GM21526 (cell line): Measurements from ENCODE around the gene TMEM86B.
"Not testable (repeated sequence)": the region's sequence is repeated elsewhere in the genome, so short reads cannot be mapped to it uniquely, and the experiment has no call there.

ENCODE experiments used
- ATAC-seq: cut with Tn5 transposase; IDR thresholded peaks from one replicate; pipeline ENCODE4 v1.9.1; 2021; ENCODE audit warnings: moderate library complexity; ENCODE audit not compliant: unreplicated experiment, low FRiP score

TMEM86B gene

DNA sequence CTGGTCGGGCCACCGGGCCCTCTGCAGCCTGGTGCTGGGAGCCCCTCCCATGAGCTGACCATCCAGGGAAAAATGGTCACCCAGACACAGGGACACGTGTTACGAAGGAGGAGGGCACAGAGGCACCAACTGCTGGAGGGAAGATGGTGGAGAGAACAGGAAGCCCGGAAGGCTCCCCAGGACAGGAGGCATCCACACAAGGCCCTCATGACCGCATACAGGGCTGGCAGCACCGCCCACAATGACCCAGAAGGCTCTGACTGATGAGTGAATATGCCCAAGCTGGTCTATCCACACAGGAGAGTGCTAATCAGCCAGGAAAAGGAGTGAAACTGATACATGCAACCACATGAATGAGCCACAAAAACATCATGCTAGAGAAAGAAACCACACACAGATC is 14.0 kb upstream of the TMEM86B start:
- ATAC-seq = no peak

DNA sequence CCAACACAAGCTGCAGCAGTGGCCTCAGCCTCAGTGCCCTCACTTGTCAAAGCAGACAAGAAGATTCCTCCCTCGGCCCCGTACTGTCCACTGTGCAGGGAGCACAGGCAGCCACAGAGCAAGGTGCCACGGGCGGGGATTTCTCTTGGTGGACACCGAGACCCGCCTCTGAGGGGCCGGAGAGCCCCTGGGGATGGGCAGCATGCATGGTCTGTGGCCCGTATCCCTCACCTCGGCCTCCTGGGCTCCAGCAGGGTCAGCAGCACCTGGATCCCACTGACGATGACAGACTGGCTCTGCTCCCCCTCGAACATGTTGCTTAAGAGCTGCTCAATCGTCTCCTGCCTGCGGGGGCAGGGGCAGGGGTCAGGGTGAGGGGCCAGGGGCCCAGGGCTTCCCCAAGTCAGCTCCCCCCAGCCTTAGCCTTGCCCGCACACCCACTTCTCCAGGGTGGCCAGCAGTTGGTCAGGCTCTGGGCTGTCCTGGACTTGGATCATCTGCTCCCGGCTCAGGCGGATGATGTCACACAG is 13.4 kb upstream of the TMEM86B start:
- no peak for ATAC-seq

DNA sequence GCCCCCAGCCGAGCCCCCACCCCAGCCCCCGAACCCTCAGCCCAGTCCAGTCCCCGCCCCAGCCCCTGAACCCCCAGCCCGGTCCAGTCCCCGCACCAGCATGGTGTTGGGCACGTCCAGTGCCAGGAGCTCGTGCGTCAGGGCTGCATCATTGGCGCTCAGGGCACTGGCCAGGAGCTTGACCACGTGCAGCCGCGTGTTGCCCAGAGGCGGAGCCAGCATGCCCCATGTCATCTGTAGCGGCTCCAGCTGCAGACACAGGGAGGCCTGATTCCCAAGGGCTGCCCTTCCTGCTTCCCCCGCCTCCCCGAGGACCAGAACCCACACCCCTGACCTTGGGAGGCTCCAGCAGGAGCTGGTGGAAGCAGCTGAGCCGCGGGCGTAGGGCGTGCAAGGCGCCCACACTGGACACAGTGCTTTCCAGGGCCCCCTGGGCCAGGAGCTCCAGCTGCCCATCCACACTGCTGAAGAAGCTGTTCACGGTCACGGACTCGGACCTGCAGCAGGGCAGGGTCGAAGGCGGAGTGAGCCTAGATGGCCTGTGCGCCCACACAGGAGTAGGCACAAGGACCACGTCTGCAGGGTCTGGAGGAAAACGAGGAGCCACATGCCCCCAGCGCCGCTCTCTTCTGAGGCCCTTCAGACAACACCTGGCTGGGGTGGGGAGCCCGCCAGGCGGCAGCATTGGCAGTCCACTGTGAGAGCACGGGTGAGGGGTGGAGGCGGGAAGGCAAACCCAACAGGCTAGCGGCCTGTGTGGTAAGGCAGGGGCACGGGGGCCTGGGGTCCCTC is 12.8 kb upstream of the TMEM86B start:
- ATAC-seq = no peak

DNA sequence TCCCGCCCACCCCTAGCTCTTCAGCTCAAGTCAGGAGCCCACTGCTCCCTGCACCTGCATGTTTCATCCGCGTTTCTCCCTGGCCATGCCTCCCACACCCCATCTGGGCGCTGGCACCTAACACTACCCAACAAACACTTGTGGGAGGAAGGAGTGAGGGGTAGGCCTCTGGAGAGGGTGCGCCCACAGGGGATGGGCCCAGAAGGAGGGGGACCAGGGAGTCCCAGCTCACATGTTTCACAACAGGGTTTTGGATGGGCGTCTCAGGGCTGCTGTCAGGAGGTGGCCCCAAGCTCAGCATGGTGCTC is 12.1 kb upstream of the TMEM86B start:
- no peak for ATAC-seq

- no peak for ATAC-seq
Measured at GRCh38 chr19:55239004-55239403, 10.4 kb upstream of the TMEM86B start.

GRCh38 chr19:55238030-55238429 is 9.5 kb upstream of the TMEM86B start:
- no peak for ATAC-seq

DNA sequence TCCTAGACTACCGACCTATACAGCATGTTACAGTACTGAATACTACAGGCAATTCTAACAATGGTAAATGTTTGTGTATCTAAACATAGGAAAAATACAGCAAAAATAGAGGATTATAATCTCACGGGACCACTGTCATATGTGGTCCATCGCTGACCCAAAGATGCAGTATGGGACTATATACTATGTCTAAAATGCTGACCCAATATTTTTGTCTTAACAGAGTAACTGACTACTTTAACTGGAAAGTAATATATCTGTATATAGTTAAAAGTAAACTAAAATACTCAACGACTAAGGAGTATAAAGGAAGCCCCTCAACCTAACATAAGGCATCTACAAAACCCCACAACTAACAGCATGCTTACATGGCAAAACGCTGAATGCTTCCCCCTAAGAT is 4.4 kb upstream of the TMEM86B start:
- no peak for ATAC-seq

GRCh38 chr19:55232286-55232602 is 3.7 kb upstream of the TMEM86B start:
- ATAC-seq = no peak

DNA sequence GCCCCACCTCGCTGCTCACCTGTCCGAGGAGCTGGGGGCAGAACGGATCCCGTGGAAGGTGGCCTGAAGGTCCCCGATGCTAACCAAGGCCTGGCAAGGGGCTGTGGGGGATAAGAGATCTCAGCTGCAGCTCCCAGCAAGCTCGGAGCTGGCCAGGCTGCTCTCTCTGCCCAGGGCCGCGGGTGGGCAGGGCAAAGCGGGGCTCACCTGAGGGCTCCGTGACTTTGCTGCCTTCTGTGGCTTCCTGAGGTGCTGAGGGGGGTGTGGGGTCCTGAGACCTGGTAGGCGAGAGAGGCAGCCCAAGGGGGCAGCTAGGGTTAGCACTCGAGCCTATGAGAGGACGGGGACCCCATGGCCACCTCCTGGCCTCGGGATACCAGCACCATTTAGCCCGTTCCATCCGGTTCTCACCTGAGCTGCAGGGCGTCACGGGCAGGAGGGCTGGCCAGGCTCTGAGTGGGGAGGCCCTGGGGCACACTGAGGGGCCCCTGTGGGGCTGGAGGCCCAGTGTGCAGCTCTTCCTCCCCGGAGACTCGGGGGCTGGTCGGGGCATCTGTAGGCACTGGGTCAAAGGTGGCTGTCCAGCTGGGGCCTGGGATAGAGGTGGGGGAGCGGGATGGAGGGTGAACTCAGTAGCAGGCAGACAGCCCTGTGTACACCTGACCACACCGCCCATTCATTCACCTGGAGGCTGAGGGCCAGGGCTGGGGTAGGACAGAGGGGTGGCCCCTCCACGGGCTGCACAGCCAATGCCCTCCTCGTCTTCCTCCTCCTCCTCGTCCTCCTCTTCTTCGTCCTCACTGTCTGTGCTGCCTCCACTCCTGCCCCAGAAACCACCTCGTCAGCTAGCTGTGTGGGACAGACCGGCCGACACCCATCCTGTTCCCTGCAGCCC is 3.1 kb upstream of the TMEM86B start:
- no peak for ATAC-seq

- no peak for ATAC-seq
Measured at GRCh38 chr19:55230780-55231179, 2.2 kb upstream of the TMEM86B start.

DNA sequence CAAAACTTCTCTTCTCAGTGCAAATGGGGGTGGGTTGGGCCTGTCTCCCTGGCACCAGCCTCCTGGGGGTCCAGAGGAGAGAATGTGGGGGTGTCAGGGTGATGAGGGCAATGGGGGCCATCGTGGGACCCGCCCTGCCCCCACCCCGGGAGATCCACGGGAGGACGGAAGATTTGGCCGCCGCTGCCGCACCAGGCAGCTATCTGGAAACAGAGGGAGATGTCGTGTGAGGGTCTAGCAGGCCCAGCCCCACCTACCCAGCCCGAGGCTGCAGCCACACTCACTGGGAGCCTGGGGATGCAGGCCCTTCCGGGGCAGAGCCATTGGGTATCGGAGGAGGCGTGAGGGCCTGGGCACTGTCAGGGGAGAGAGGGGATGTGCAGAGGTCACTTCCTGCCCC is 1.8 kb upstream of the TMEM86B start:
- no peak for ATAC-seq

GRCh38 chr19:55229789-55230182 is 1.2 kb upstream of the TMEM86B start:
- ATAC-seq = no peak

DNA sequence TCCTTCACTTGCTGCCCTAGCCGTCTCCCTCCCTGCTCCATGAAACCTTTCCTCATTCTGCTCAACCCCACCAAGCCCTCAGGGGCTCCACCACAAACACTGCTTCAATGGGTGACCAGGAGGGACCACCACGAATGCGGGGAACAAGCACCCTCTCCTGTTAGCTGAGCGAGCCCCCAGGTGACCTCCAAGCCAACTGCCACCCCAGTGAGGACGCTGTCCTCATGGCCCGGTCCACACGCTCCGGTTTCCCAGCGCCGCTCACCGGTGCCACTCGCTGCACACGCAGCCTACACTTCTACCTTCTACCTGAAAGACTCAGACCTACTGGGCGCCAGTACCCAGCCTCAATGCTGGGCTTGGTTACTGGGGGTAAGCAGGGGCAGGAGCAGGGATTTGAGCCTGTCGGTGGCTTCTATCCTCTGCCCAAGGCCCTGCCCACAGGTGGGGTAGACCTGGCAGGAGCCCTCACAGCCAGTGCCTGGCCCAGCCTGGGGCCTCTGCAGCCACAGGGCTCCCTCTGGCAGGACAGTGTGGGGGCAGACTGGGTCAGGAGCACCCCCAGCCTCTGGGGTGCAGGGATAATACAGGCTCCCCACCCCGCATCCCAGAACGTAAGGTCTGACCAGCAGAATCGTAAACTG is 704 bp upstream of the TMEM86B start:
- no peak for ATAC-seq

DNA sequence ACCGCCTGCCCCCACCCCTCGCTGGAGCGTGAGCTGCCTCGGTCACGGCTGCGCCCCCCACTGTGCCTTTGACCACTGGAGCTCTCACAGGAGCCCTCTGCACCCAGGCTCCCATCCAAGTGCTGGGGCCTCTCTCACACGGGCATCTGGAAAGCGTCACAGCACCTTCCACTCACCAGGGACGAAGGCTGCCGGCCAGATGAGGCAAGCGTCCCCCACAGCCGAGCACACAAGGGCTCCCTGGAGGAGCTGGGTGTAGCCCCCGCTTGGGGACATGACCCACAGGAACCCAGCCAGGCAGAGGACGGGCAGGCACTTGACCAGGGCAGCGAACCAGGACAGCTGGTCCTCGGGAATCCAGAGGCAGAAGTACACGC is 560 bp downstream of the TMEM86B start:
- no peak for ATAC-seq

- ATAC-seq = no peak
Measured at GRCh38 chr19:55227241-55228014, 1.1 kb downstream of the TMEM86B start.

- no peak for ATAC-seq
Measured at GRCh38 chr19:55226788-55227187, 1.8 kb downstream of the TMEM86B start.

DNA sequence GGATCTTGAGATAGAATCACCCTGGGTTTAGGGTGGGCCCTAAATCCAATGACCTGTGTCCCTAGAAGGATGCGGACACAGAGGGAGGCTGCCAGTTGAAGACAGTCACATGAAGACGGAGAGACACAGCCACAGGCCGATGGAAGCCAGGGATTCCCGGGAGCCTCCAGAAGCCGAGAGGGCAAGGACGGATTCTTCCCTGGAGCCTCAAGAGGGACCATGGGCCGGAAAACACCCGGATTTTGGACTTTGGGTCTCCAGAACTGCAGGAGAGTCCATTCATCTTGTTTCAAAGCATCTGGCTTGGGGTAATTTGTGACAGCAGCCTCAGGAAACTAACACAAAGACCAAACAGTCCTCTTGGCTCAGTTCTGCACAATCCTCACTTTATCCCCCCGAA is 2.3 kb downstream of the TMEM86B start:
- no peak for ATAC-seq

DNA sequence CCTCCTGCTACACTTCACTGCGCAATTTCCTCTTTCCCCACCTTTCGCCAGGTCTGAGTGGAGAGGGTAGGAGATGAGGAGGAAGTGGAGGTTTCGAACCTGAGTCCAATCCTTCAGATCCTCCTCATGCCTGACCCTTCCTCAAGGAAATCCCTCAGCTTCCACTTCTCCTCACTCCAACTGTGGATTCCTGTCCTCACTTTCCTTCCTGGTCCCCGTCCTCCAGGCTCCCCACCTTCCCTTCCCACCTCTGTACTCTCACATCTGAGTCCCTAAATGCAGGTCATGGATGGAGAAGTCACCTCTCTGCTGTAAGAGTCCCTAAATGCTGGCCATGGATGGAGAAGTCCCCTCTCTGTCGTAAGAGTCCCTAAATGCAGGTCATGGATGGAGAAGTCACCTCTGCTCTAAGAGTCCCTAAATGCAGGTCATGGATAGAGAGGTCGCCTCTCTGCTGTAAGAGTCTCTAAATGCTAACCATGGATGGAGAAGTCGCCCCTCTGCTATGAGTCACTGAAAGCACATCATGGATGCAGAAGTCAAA is 3.1 kb downstream of the TMEM86B start:
- ATAC-seq = no peak

DNA sequence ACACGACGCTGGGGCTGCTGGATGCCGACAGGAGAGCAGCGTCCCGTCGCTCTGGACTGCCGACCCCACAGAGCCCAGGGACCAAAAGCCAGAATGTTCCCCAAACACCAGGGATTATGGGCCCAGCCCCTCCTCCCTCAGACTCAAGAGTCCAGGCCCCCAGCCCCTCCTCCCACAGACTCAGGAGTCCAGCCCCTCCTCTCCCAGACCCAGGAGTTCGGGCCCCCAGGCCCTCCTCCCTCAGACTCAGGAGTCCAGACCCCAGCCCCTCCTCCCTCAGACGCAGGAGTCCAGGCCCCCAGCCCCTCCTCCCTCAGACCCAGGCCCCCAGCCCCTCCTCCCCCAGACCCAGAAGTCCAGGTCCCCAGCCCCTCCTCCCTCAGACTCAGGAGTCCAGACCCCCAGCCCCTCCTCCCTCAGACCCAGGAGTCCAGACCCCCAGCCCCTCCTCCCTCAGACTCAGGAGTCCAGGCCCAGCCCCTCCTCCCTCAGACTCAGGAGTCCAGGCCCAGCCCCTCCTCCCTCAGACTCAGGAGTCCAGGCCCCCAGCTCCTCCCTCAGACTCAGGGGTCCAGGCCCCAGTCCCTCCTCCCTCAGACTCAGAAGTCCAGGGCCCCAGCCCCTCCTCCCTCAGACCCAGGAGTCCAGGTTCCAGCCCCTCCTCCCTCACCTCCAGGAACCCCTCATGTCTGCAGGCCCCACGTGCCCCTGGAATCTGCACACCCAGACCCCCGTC is 3.7 kb downstream of the TMEM86B start:
- not testable (repeated sequence) for ATAC-seq
